HepG2 (cell line): Measurements from ENCODE around the gene ISG20L2. TPM values are rescaled to one million over a fixed set of nuclear protein-coding genes. Genes with fewer than 3 reads are reported as not detected.

Experiments
- ATAD3A ChIP-seq: sonication (generic); formaldehyde crosslinking; IDR thresholded peaks from 2 replicates; pipeline ENCODE4 v1.4.0; 2020; ENCODE audit warnings: missing genetic modification reagents
- CEBPB ChIP-seq: IDR thresholded peaks from 2 replicates; pipeline ENCODE4 v1.6.1; 2011; ENCODE audit warnings: low read depth, low read length, improper control_type of control experiment, borderline replicate concordance
- CEBPG ChIP-seq: IDR thresholded peaks from 2 replicates; pipeline ENCODE4 v1.6.1; 2016
- ELK4 ChIP-seq: sonication (generic); formaldehyde crosslinking; IDR thresholded peaks from 2 replicates; pipeline ENCODE4 v1.9.0; 2021; ENCODE audit warnings: missing genetic modification reagents, borderline replicate concordance
- FIP1L1 ChIP-seq: fragments of 200-400 bp; formaldehyde crosslinking; IDR thresholded peaks from 2 replicates; pipeline ENCODE4 v1.6.1; 2018; ENCODE audit warnings: low read depth, mild to moderate bottlenecking, low read length, moderate library complexity, borderline replicate concordance; ENCODE audit not compliant: insufficient read depth
- GABPB1 ChIP-seq: IDR thresholded peaks from 2 replicates; pipeline ENCODE4 v1.6.1; 2016; ENCODE audit warnings: mild to moderate bottlenecking, missing genetic modification reagents, moderate library complexity, missing compliant biosample characterization
- GMEB1 ChIP-seq: sonication (generic); formaldehyde crosslinking; IDR thresholded peaks from 2 replicates; pipeline ENCODE4 v1.5.1; 2020; ENCODE audit warnings: missing genetic modification reagents, mild to moderate bottlenecking, borderline replicate concordance
- KAT7 ChIP-seq: IDR thresholded peaks from 2 replicates; pipeline ENCODE4 v1.6.1; 2018; ENCODE audit warnings: borderline replicate concordance, missing compliant biosample characterization
- MAZ ChIP-seq, 2 experiments: sonication (generic) in 1 of 2; formaldehyde crosslinking in 1 of 2; IDR thresholded peaks; 2 replicates each; pipeline versions ENCODE4 v1.5.0 to v1.6.1; 2012 to 2020; ENCODE audit warnings: low read depth in 2 of 2, mild to moderate bottlenecking in 2 of 2, borderline replicate concordance in 1 of 2, improper control_type of control experiment in 1 of 2, low read length in 1 of 2, missing genetic modification reagents in 1 of 2, moderate library complexity in 1 of 2
- PCBP1 ChIP-seq: fragments of 200-400 bp; formaldehyde crosslinking; IDR thresholded peaks from 2 replicates; pipeline ENCODE4 v1.6.1; 2017; ENCODE audit warnings: mild to moderate bottlenecking, low read depth, low read length, borderline replicate concordance
- RBFOX2 ChIP-seq: fragments of 200-400 bp; formaldehyde crosslinking; IDR thresholded peaks from 2 replicates; pipeline ENCODE4 v1.6.1; 2017; ENCODE audit warnings: low read depth, mild to moderate bottlenecking, low read length
- RNF219 ChIP-seq: sonication (generic); formaldehyde crosslinking; IDR thresholded peaks from 2 replicates; pipeline ENCODE4 v1.5.0; 2020; ENCODE audit warnings: mild to moderate bottlenecking, missing genetic modification reagents
- SMYD3 ChIP-seq: sonication (generic); formaldehyde crosslinking; IDR thresholded peaks from 2 replicates; pipeline ENCODE4 v1.8.1; 2023; ENCODE audit warnings: mild to moderate bottlenecking, missing genetic modification reagents
- SRSF1 ChIP-seq: fragments of 200-400 bp; formaldehyde crosslinking; optimal IDR thresholded peaks from 2 replicates; pipeline ENCODE3; 2017; ENCODE audit warnings: mild to moderate bottlenecking, low read depth, low read length, moderate library complexity
- TRIM22 ChIP-seq: fragments of 450-650 bp; IDR thresholded peaks from 2 replicates; pipeline ENCODE4 v1.6.1; 2017
- ZBTB2 ChIP-seq: sonication (generic); formaldehyde crosslinking; IDR thresholded peaks from 2 replicates; pipeline ENCODE4 v1.8.0; 2022; ENCODE audit warnings: low read depth, missing genetic modification reagents
- ZMYM4 ChIP-seq: sonication (generic); formaldehyde crosslinking; IDR thresholded peaks from 2 replicates; pipeline ENCODE4 v1.8.1; 2023; ENCODE audit warnings: mild to moderate bottlenecking, missing genetic modification reagents
- ZNF296 ChIP-seq: sonication (generic); formaldehyde crosslinking; conservative IDR thresholded peaks from 2 replicates; pipeline ENCODE4 v1.5.0; 2020; ENCODE audit warnings: mild to moderate bottlenecking, missing genetic modification reagents
- ZNF432 ChIP-seq: sonication (generic); formaldehyde crosslinking; IDR thresholded peaks from 2 replicates; pipeline ENCODE4 v1.5.0; 2020; ENCODE audit warnings: missing genetic modification reagents, mild to moderate bottlenecking, borderline replicate concordance
- ZNF749 ChIP-seq: sonication (generic); formaldehyde crosslinking; IDR thresholded peaks from 2 replicates; pipeline ENCODE4 v1.8.0; 2022; ENCODE audit warnings: mild to moderate bottlenecking, missing genetic modification reagents, moderate library complexity, borderline replicate concordance
- polyA plus RNA-seq, 8 experiments: library from polyadenylated mRNA; depleted of rRNA in 3 of 8; stranded (reverse) in 7 of 8; unstranded in 1 of 8; fragments of >200 nt; fragmentation: Illumina TruSeq in 4 of 8; extraction: Trizol in 4 of 8; gene quantifications; 2 replicates each; pipeline versions ENCODE4 v1.2.1 to v1.2.3, GENCODE V29; 2011 to 2016; ENCODE audit warnings: low read depth in 4 of 8, missing spikeins in 1 of 8, mixed read lengths in 1 of 8; ENCODE audit not compliant: insufficient read depth in 1 of 8
- total RNA-seq, 5 experiments: library from RNA; depleted of rRNA; stranded (reverse); fragments of >200 nt; fragmentation: Illumina TruSeq; extraction: Trizol; gene quantifications; 2 replicates each; pipeline ENCODE4 v1.2.3, GENCODE V29; 2016; ENCODE audit warnings: low read depth in 1 of 5

ISG20L2 gene
- total and polyA plus RNA-seq, 2 of the 13 experiments (the other 11 are each of a cell fraction or from before 2014, with no cell fraction given), result 19.8 to 21.3 TPM

GRCh38 chr1:156750711-156751450 is 22.3 kb upstream of the ISG20L2 start (continued):
- TF ChIP-seq RNF219 (CRISPR knock-in tag) (no peak; the same call in 1 of the 2 replicates), ZNF432 (CRISPR knock-in tag) (no peak), FIP1L1 (no peak), CEBPB (peak; percentile 74; the same call in 1 of the 2 replicates), KAT7 (peak; percentile 14; the same call in 1 of the 2 replicates), PCBP1 (0 out of 2 replicates have a peak, but pooled peaks have one; percentile 12), MAZ (IDR thresholded peaks at IDR 0.05; ENCODE audit: borderline replicate concordance, low read depth, low read length) (no peak; the same call in 1 of the 2 replicates), MAZ (CRISPR knock-in tag; IDR thresholded peaks at IDR 0.05; ENCODE audit: low read depth) (no peak), TRIM22 (no peak), ATAD3A (no peak), GMEB1 (CRISPR knock-in tag) (no peak), SMYD3 (CRISPR knock-in tag) (no peak), ZNF296 (CRISPR knock-in tag) (no peak), ZBTB2 (CRISPR knock-in tag) (0 out of 2 replicates have a peak, but pooled peaks have one; percentile 9), RBFOX2 (peak; percentile 64; the same call in 1 of the 2 replicates), CEBPG (peak; percentile 67), ZMYM4 (no peak), ELK4 (CRISPR knock-in tag) (no peak), GABPB1 (CRISPR knock-in tag) (peak; percentile 51; the same call in 1 of the 2 replicates), ZNF749 (no peak), SRSF1 (peak; percentile 63)
